Smooth muscle cell (in vitro differentiated cells): ENCODE data around the gene MCCC1. TPM values are rescaled to one million over a fixed set of nuclear protein-coding genes. Genes with fewer than 3 reads are reported as not detected.
A peak's percentile ranks its signal among the peaks of the same experiment; 100 is the strongest.

ENCODE experiments used
- DNase-seq: peaks from one replicate; lab custom pipeline; 2025; ENCODE audit not compliant: unreplicated experiment; lab: John Stamatoyannopoulos, UW
- H2AFZ ChIP-seq: fragments of 200-600 bp; sonication (generic); 2 replicates; pipeline ENCODE4 v1.6.0; 2016; ENCODE audit warnings: antibody characterized with exemption, low read depth, mild to moderate bottlenecking
- H3F3A ChIP-seq: fragments of 200-600 bp; sonication (generic); 2 replicates; pipeline ENCODE4 v1.6.0; 2017; ENCODE audit warnings: antibody characterized with exemption, low read depth
- H3K27ac ChIP-seq: fragments of 200-600 bp; sonication (generic); 2 replicates; pipeline ENCODE4 v1.5.1; 2016; ENCODE audit warnings: low read depth, mild to moderate bottlenecking
- H3K27me3 ChIP-seq: fragments of 200-600 bp; sonication (generic); 2 replicates; pipeline ENCODE4 v1.6.1; 2016; ENCODE audit warnings: low read depth, mild to moderate bottlenecking
- H3K36me3 ChIP-seq: fragments of 200-600 bp; sonication (generic); 2 replicates; pipeline ENCODE4 v1.5.1; 2016; ENCODE audit warnings: low read depth
- H3K4me1 ChIP-seq: fragments of 200-600 bp; sonication (generic); 2 replicates; pipeline ENCODE4 v1.5.1; 2016; ENCODE audit warnings: low read depth
- H3K4me2 ChIP-seq: fragments of 200-600 bp; sonication (generic); 2 replicates; pipeline ENCODE4 v1.6.0; 2016; ENCODE audit warnings: mild to moderate bottlenecking
- H3K4me3 ChIP-seq: fragments of 200-600 bp; sonication (generic); 2 replicates; pipeline ENCODE4 v1.5.1; 2016; ENCODE audit warnings: mild to moderate bottlenecking
- H3K79me2 ChIP-seq: fragments of 200-600 bp; sonication (generic); 2 replicates; pipeline ENCODE4 v1.6.0; 2016; ENCODE audit warnings: low read depth, mild to moderate bottlenecking
- H3K9ac ChIP-seq: fragments of 200-600 bp; sonication (generic); 2 replicates; pipeline ENCODE4 v1.6.0; 2016; ENCODE audit warnings: low read depth
- H3K9me3 ChIP-seq: fragments of 200-600 bp; sonication (generic); replicated peaks from 2 replicates; pipeline ENCODE4 v1.5.1; 2016; ENCODE audit warnings: low read depth
- H4K20me1 ChIP-seq: fragments of 200-600 bp; sonication (generic); 2 replicates; pipeline ENCODE4 v1.6.0; 2016; ENCODE audit warnings: low read depth
- CTCF ChIP-seq: fragments of 200-600 bp; sonication (generic); IDR thresholded peaks from 2 replicates; pipeline ENCODE4 v1.5.1; 2017; ENCODE audit warnings: borderline replicate concordance, mild to moderate bottlenecking, antibody characterized with exemption; ENCODE audit not compliant: insufficient read depth, poor library complexity, severe bottlenecking
- WGBS: methylation state at CpG from one replicate; pipeline ENCODE4 v1.1.7; 2016; ENCODE audit warnings: low lambda C conversion rate; 5-methylcytosine and 5-hydroxymethylcytosine counted together
- polyA plus RNA-seq: library from polyadenylated mRNA; unstranded; fragments of >200 nt; fragmentation: Nextera tagmentation; extraction: Ambion mirVana; gene quantifications from 2 replicates; pipeline ENCODE4 v1.2.1, GENCODE V29; 2016
- total RNA-seq: library from RNA; depleted of rRNA; stranded (reverse); fragments of >200 nt; gene quantifications from 2 replicates; pipeline ENCODE4 v1.2.3, GENCODE V29; 2014

The MCCC1 gene
- total and polyA plus RNA-seq, 2 experiments from 2014 or later, result 10.4 to 12.1 TPM

- DNase-seq, result no peak
These were observed 13.5 kb downstream of the MCCC1 start for GRCh38 chr3:183085634-183086390.

GRCh38 chr3:183082355-183082915 lies 16.9 kb downstream of the MCCC1 start:
- no peak overlapping the region for H2AFZ ChIP-seq
- H3K27ac ChIP-seq, result no peak overlapping the region
- H3K4me1 ChIP-seq, result no peaks in the 10 kb centered on the region
- no peaks in the 10 kb centered on the region for H3K9me3 ChIP-seq
- H4K20me1 ChIP-seq, result no peaks in the 10 kb centered on the region
- no peak overlapping the region for H3K4me3 ChIP-seq
- peaks cover 8% of the 10 kb centered on the region for H3K36me3 ChIP-seq
- no peaks in the 10 kb centered on the region for H3F3A ChIP-seq
- no peak for TF ChIP-seq CTCF
- H3K27me3 ChIP-seq, result no peaks in the 10 kb centered on the region
- no peak overlapping the region for H3K4me2 ChIP-seq
- no peak for DNase-seq
- H3K79me2 ChIP-seq, result no peaks in the 10 kb centered on the region
- WGBS, result 96% methylated on average over 9 of the region's 9 CpGs
- no peak overlapping the region for H3K9ac ChIP-seq

More at GRCh38 chr3:183085634-183086390, 13.5 kb downstream of the MCCC1 start:
- 81% methylated on average over 9 of the region's 9 CpGs for WGBS
- Histone ChIP-seq H4K20me1 (no peaks in the 10 kb centered on the region), H3F3A (no peaks in the 10 kb centered on the region), H3K9me3 (no peaks in the 10 kb centered on the region), H3K36me3 (peaks cover 7% of the 10 kb centered on the region), H3K27me3 (no peaks in the 10 kb centered on the region), H3K4me2 (no peak overlapping the region), H3K4me3 (no peak overlapping the region), H3K9ac (no peak overlapping the region), H3K79me2 (no peaks in the 10 kb centered on the region), H3K4me1 (no peaks in the 10 kb centered on the region), H3K27ac (no peak overlapping the region), H2AFZ (no peak overlapping the region)
- TF ChIP-seq CTCF, result peak; percentile 35

GRCh38 chr3:183081459-183082183 lies 17.7 kb downstream of the MCCC1 start:
- 95% methylated on average over 6 of the region's 6 CpGs for WGBS
- TF ChIP-seq CTCF, result no peak
- H2AFZ ChIP-seq, result no peak overlapping the region
- H3K27me3 ChIP-seq, result no peaks in the 10 kb centered on the region
- no peaks in the 10 kb centered on the region for H3K79me2 ChIP-seq
- DNase-seq, result no peak
- no peak overlapping the region for H3K27ac ChIP-seq
- no peaks in the 10 kb centered on the region for H4K20me1 ChIP-seq
- no peak overlapping the region for H3K9ac ChIP-seq
- no peaks in the 10 kb centered on the region for H3K4me1 ChIP-seq
- no peaks in the 10 kb centered on the region for H3K9me3 ChIP-seq
- no peak overlapping the region for H3K4me3 ChIP-seq
- peaks cover 8% of the 10 kb centered on the region for H3K36me3 ChIP-seq
- no peak overlapping the region for H3K4me2 ChIP-seq
- H3F3A ChIP-seq, result no peaks in the 10 kb centered on the region
